ENCODE results near the gene AUTS2. TPM values are rescaled to one million over a fixed set of nuclear protein-coding genes. Genes with fewer than 3 reads are reported as not detected.

The AUTS2 gene
- total and polyA plus RNA-seq, 2 experiments from 2014 or later = 3.0 to 4.4 TPM

DNA sequence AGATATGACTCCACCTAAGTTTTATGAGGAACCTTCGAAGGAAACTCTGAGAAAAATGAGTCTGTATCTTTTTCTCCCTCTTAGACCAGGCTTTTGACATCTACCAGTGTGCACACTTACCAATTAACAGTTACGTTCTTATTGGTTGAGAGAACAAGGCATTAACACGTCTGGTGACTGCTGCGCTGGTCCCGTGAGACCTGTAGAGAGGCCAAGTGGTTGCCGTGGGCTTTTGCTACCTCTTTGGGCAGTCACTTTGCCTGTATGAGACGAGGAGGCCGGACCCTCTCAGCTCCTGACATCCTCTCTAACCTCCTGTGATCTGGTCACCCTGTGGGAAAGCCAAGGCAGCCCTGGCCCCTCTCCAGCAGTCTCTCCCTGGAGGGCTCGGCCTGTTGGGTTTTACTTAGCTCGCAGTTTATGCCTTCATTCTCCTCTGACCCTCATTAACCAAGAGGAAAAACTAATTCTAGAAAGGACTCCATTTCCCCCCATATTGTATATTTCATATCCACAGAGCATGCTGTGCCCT is 1019.8 kb downstream of the AUTS2 start:
- Histone ChIP-seq H3K4me1 (ENCODE audit: insufficient read depth) (0 out of 2 replicates have a peak, but pooled peaks cover 11% of the 10 kb centered on the region), H3K9me2 (ENCODE audit: insufficient read depth) (no peaks in the 10 kb centered on the region), H3F3A (ENCODE audit: insufficient read depth) (no peaks in the 10 kb centered on the region), H3K9ac (no peak overlapping the region), H3K27me3 (replicated peaks; ENCODE audit: insufficient read depth) (no peaks in the 10 kb centered on the region), H3K36me3 (ENCODE audit: low read depth) (no peaks in the 10 kb centered on the region), H3K9me3 (ENCODE audit: low read depth) (no peaks in the 10 kb centered on the region), H4K20me1 (ENCODE audit: insufficient read depth) (no peaks in the 10 kb centered on the region), H3K79me2 (ENCODE audit: insufficient read depth) (no peaks in the 10 kb centered on the region), H2AFZ (no peak overlapping the region), H3K4me2 (ENCODE audit: unreplicated experiment) (no peak overlapping the region), H3K27ac (no peak overlapping the region), H3K4me3 (no peak overlapping the region)
- no peak for DNase-seq
- in situ Hi-C loops (cut with MboI) = no loop called here
- WGBS, 2 experiments (ENCODE audit: low coverage in 1 of 2, low lambda C conversion rate in 2 of 2, missing lambda C conversion rate in 2 of 2) = 76 to 81% methylated on average over 10 of the region's 10 CpGs
- TF ChIP-seq EZH2phosphoT487 (IDR thresholded peaks at IDR 0.05; ENCODE audit: insufficient read depth, low read depth) (no peak), EZH2 (IDR thresholded peaks at IDR 0.05; ENCODE audit: insufficient read depth, poor library complexity, severe bottlenecking) (no peak)

DNA sequence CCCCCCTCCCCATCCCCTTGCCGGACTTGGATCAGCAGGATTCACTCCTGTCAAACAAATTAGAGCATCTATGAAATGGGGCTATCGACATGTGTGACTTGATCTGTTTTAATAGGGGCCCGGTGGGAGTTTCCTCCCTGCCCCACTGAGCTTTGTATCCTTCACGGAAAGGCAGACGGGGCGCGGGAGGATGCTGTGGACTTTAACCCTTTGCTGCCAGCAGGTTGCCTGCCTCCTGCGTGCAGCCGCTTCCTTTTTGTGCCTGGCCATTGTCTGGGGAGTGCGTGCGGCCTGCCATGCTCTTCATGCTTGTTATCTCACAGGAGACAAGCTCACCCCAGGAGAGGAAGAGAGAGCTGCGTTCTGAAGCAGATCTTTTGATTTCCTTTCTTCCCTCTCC is 1020.9 kb downstream of the AUTS2 start:
- H3K36me3 ChIP-seq (ENCODE audit: low read depth) = no peaks in the 10 kb centered on the region
- no peaks in the 10 kb centered on the region for H3F3A ChIP-seq (ENCODE audit: insufficient read depth)
- H2AFZ ChIP-seq = no peak overlapping the region
- H3K9ac ChIP-seq = no peak overlapping the region
- in situ Hi-C loops (cut with MboI) = no loop called here
- H4K20me1 ChIP-seq (ENCODE audit: insufficient read depth) = no peaks in the 10 kb centered on the region
- H3K4me3 ChIP-seq = no peak overlapping the region
- H3K79me2 ChIP-seq (ENCODE audit: insufficient read depth) = no peaks in the 10 kb centered on the region
- TF ChIP-seq EZH2 (IDR thresholded peaks at IDR 0.05; ENCODE audit: insufficient read depth, poor library complexity, severe bottlenecking) = no peak
- no peak for TF ChIP-seq EZH2phosphoT487 (IDR thresholded peaks at IDR 0.05; ENCODE audit: insufficient read depth, low read depth)
- no peaks in the 10 kb centered on the region for H3K9me2 ChIP-seq (ENCODE audit: insufficient read depth)
- no peaks in the 10 kb centered on the region; the same call in 1 of the 2 replicates for H3K27me3 ChIP-seq (replicated peaks; ENCODE audit: insufficient read depth)
- WGBS, 2 experiments (ENCODE audit: low coverage in 1 of 2, low lambda C conversion rate in 2 of 2, missing lambda C conversion rate in 2 of 2) = 89 to 91% methylated on average over 12 of the region's 12 CpGs
- 0 out of 2 replicates have a peak, but pooled peaks cover 8% of the 10 kb centered on the region for H3K4me1 ChIP-seq (ENCODE audit: insufficient read depth)
- no peak for DNase-seq
- H3K9me3 ChIP-seq (ENCODE audit: low read depth) = no peaks in the 10 kb centered on the region
- no peak overlapping the region for H3K27ac ChIP-seq
- no peak overlapping the region for H3K4me2 ChIP-seq (ENCODE audit: unreplicated experiment)

DNA sequence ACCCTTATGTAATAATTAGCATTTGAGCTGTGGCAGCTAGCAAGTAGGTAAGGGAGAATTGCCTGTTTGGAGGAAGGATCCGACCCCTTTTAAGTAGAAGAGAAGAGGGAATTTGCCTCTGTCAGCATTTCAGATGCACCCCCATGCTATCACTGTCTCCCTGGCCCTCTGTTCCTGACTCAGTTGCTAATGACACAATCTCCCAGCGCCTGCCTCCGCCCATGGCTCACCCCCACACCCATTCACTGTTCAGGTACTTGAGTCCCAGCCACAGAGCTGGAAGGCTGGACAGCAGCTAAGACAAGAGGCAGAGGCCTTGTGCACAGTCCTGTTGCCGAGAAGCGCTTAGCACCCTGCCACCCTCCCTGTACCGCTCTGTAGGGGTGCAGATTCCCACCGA is 1021.4 kb downstream of the AUTS2 start:
- Histone ChIP-seq H3K9ac (no peak overlapping the region), H4K20me1 (ENCODE audit: insufficient read depth) (no peaks in the 10 kb centered on the region), H3K79me2 (ENCODE audit: insufficient read depth) (no peaks in the 10 kb centered on the region), H3K36me3 (ENCODE audit: low read depth) (no peaks in the 10 kb centered on the region), H3K27me3 (replicated peaks; ENCODE audit: insufficient read depth) (no peaks in the 10 kb centered on the region; the same call in 1 of the 2 replicates), H3K4me3 (no peak overlapping the region), H3K27ac (no peak overlapping the region), H3K4me2 (ENCODE audit: unreplicated experiment) (no peak overlapping the region), H3K4me1 (ENCODE audit: insufficient read depth) (0 out of 2 replicates have a peak, but pooled peaks cover 3% of the 10 kb centered on the region), H3K9me2 (ENCODE audit: insufficient read depth) (no peaks in the 10 kb centered on the region), H3K9me3 (ENCODE audit: low read depth) (no peaks in the 10 kb centered on the region), H3F3A (ENCODE audit: insufficient read depth) (no peaks in the 10 kb centered on the region), H2AFZ (no peak overlapping the region)
- TF ChIP-seq EZH2 (IDR thresholded peaks at IDR 0.05; ENCODE audit: insufficient read depth, poor library complexity, severe bottlenecking) = no peak
- no peak for TF ChIP-seq EZH2phosphoT487 (IDR thresholded peaks at IDR 0.05; ENCODE audit: insufficient read depth, low read depth)
- in situ Hi-C loops (cut with MboI) = no loop called here
- DNase-seq = no peak
- WGBS, 2 experiments (ENCODE audit: low coverage in 1 of 2, low lambda C conversion rate in 2 of 2, missing lambda C conversion rate in 2 of 2) = 92 to 96% methylated on average over 7 of the region's 7 CpGs

DNA sequence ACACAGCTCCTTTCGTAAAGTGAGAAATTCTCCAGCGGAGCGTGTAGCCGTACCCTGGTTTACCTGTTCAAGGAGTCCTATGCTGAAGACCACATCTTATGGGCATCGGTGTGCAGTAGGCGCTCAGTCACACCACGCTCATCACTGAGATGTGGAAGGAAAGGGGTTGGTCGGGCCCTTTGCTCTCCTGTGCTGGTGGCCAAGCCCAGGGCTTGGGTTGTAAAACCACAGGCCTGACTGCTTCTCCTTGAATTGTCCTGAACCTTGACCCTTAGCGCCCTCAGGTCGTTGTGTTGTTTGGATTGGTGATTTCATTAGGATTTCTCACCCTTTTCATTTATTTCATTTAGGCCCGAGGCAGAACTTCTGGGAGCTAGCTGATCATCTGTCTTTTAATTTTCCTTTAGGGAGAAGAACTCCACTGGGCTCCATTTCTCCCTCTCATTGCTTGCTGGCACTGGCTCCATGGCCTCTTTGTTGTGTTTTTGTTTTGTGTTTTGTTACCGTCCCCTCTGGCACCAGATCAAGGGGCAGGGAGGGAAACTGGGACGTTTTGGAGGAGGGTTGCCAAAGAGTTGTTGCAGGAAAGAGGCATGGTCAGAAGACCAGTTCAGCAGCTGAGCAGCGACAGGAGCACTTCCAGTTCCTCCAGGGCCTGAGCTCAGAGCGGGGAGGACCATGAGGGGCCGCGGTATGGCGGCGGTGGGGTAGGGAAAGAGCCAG is 1022.2 kb downstream of the AUTS2 start:
- H3K4me1 ChIP-seq (ENCODE audit: insufficient read depth) = no peaks in the 10 kb centered on the region
- H3K9me3 ChIP-seq (ENCODE audit: low read depth) = no peaks in the 10 kb centered on the region
- TF ChIP-seq EZH2phosphoT487 (IDR thresholded peaks at IDR 0.05; ENCODE audit: insufficient read depth, low read depth) = no peak
- no peak for TF ChIP-seq EZH2 (IDR thresholded peaks at IDR 0.05; ENCODE audit: insufficient read depth, poor library complexity, severe bottlenecking)
- H3F3A ChIP-seq (ENCODE audit: insufficient read depth) = no peaks in the 10 kb centered on the region
- H3K9me2 ChIP-seq (ENCODE audit: insufficient read depth) = no peaks in the 10 kb centered on the region
- H3K36me3 ChIP-seq (ENCODE audit: low read depth) = no peaks in the 10 kb centered on the region
- in situ Hi-C loops (cut with MboI) = no loop called here
- H3K27me3 ChIP-seq (replicated peaks; ENCODE audit: insufficient read depth) = no peaks in the 10 kb centered on the region; the same call in 1 of the 2 replicates
- H4K20me1 ChIP-seq (ENCODE audit: insufficient read depth) = no peaks in the 10 kb centered on the region
- no peak overlapping the region for H3K9ac ChIP-seq
- H2AFZ ChIP-seq = no peak overlapping the region
- no peaks in the 10 kb centered on the region for H3K79me2 ChIP-seq (ENCODE audit: insufficient read depth)
- H3K27ac ChIP-seq = no peak overlapping the region
- DNase-seq = no peak
- 79 to 82% methylated on average over 19 of the region's 19 CpGs for WGBS, 2 experiments (ENCODE audit: low coverage in 1 of 2, low lambda C conversion rate in 2 of 2, missing lambda C conversion rate in 2 of 2)
- H3K4me3 ChIP-seq = no peak overlapping the region
- no peak overlapping the region for H3K4me2 ChIP-seq (ENCODE audit: unreplicated experiment)

All from GM23248 (cell line).